K562 (cell line): ENCODE results near the gene SVBP. TPM values are rescaled to one million over a fixed set of nuclear protein-coding genes. Genes with fewer than 3 reads are reported as not detected.
"Not testable (repeated sequence)": the region's sequence is repeated elsewhere in the genome, so short reads cannot be mapped to it uniquely, and the experiment has no call there.

ENCODE experiments used
- ATAC-seq: fragments of 200-7000 bp; cut with Tn5 transposase; 3 replicates; pipeline ENCODE4 v1.9.1; 2020; ENCODE audit warnings: moderate library complexity
- BruUV-seq: library from RNA; stranded (reverse); fragments of 400-500 nt; replicated peaks from 2 replicates; lab custom pipeline; 2021; lab: Mats Ljungman, UMichigan
- CTCF ChIA-PET: fragments of 300-600 bp; formaldehyde crosslinking; extraction: SDS; loops from one replicate; lab custom pipeline; 2021; ENCODE audit warnings: low intra/inter-chr PET ratio; lab: Yijun Ruan, JAX
- POLR2A ChIA-PET: fragments of 300-600, 350-650 bp; sonication (Branson Sonifier 250); formaldehyde crosslinking; extraction: SDS; loops from one replicate; lab custom pipeline; 2021; ENCODE audit warnings: antibody characterized with exemption, inconsistent platforms; lab: Yijun Ruan, JAX
- DNase-seq, 4 experiments: peaks; one replicate each; pipeline versions ENCODE4 v3.0.0 to v3.0.0-alpha.2; 2011 to 2018; ENCODE audit warnings: low spot score in 3 of 4, mixed read lengths in 3 of 4; ENCODE audit errors: extremely low read depth in 1 of 4
- FAIRE-seq: peaks from 2 replicates; lab custom pipeline; 2011; peaks lifted over from hg19 to GRCh38; lab: Jason Lieb, UNC
- H2AFZ ChIP-seq: 2 replicates; pipeline ENCODE4 v1.6.0; 2011; ENCODE audit warnings: low read depth, low read length, control low read depth, inconsistent platforms
- H3K27ac ChIP-seq: fragments of 200-600 bp; 3 replicates; pipeline ENCODE4 v1.8.0; 2011; ENCODE audit warnings: low read depth, mild to moderate bottlenecking, control low read depth, inconsistent platforms, low read length, moderate library complexity, mixed read lengths; ENCODE audit errors: extremely low read depth
- H3K27me3 ChIP-seq, 2 experiments: fragments of 300-600 bp in 1 of 2; 2 replicates in 1 of 2; 3 replicates in 1 of 2; pipeline versions ENCODE4 v1.6.0 to v1.8.0; 2011; ENCODE audit warnings: inconsistent platforms in 2 of 2, low read length in 2 of 2, mild to moderate bottlenecking in 1 of 2, mixed read lengths in 1 of 2, moderate library complexity in 1 of 2; ENCODE audit not compliant: control insufficient read depth in 2 of 2, insufficient read depth in 2 of 2
- H3K36me3 ChIP-seq: fragments of 300-600 bp; 3 replicates; pipeline ENCODE4 v1.8.0; 2011; ENCODE audit warnings: mild to moderate bottlenecking, low read length, inconsistent platforms; ENCODE audit not compliant: control insufficient read depth, insufficient read depth
- H3K4me1 ChIP-seq, 2 experiments: fragments of 200-600 bp in 1 of 2; replicated peaks in 1 of 2; 2 replicates in 1 of 2; 3 replicates in 1 of 2; pipeline versions ENCODE4 v1.5.1 to v1.8.0; 2011; ENCODE audit warnings: inconsistent platforms in 2 of 2, low read length in 2 of 2, mild to moderate bottlenecking in 1 of 2, mixed read lengths in 1 of 2, moderate library complexity in 1 of 2; ENCODE audit not compliant: control insufficient read depth in 2 of 2, insufficient read depth in 2 of 2
- H3K4me2 ChIP-seq: 2 replicates; pipeline ENCODE4 v1.6.1; 2011; ENCODE audit warnings: low read length, control low read depth, inconsistent platforms, mixed read lengths; ENCODE audit not compliant: insufficient read depth
- H3K4me3 ChIP-seq: fragments of 200-600 bp; sonication (generic), shearing (Covaris generic); 2 replicates; pipeline ENCODE4 v1.5.1; 2016; ENCODE audit warnings: control low read depth, inconsistent platforms
- H3K79me2 ChIP-seq: fragments of 200-600 bp; 3 replicates; pipeline ENCODE4 v1.8.0; 2011; ENCODE audit warnings: low read length, inconsistent platforms; ENCODE audit not compliant: control insufficient read depth, insufficient read depth
- H3K9ac ChIP-seq, 2 experiments: 2 replicates each; pipeline versions ENCODE4 v1.6.0 to v1.6.1; 2011; ENCODE audit warnings: low read depth in 2 of 2, low read length in 2 of 2, control low read depth in 1 of 2, inconsistent platforms in 1 of 2, mild to moderate bottlenecking in 1 of 2, mixed read lengths in 1 of 2; ENCODE audit not compliant: insufficient read depth in 1 of 2
- H3K9me1 ChIP-seq: one replicate; pipeline ENCODE4 v1.6.0; 2011; ENCODE audit warnings: inconsistent platforms, mild to moderate bottlenecking, low read length, moderate library complexity; ENCODE audit not compliant: control insufficient read depth, insufficient read depth
- H3K9me3 ChIP-seq: replicated peaks from 2 replicates; pipeline ENCODE4 v1.5.1; 2011; ENCODE audit warnings: low read depth, low read length, inconsistent platforms; ENCODE audit not compliant: control insufficient read depth, insufficient read depth
- H4K20me1 ChIP-seq: replicated peaks from 2 replicates; pipeline ENCODE4 v1.6.1; 2011; ENCODE audit warnings: low read length, inconsistent platforms, mixed read lengths; ENCODE audit not compliant: control insufficient read depth, insufficient read depth
- ARID1B ChIP-seq: fragments of 450-650 bp; IDR thresholded peaks from 2 replicates; pipeline ENCODE4 v1.6.1; 2016; ENCODE audit warnings: antibody characterized with exemption, mild to moderate bottlenecking, inconsistent platforms
- ARNT ChIP-seq, 2 experiments: fragments of 450-650 bp; IDR thresholded peaks; 2 replicates each; pipeline ENCODE4 v1.6.1; 2016; ENCODE audit warnings: mild to moderate bottlenecking in 1 of 2
- CBFA2T2 ChIP-seq: fragments of 450-650 bp; conservative IDR thresholded peaks from 2 replicates; pipeline ENCODE4 v1.6.1; 2017; ENCODE audit warnings: mild to moderate bottlenecking
- CBX3 ChIP-seq, 2 experiments: IDR thresholded peaks; 1 replicate in 1 of 2; 2 replicates in 1 of 2; pipeline ENCODE4 v1.6.1; 2012; ENCODE audit warnings: inconsistent platforms in 2 of 2, low read length in 2 of 2, borderline replicate concordance in 1 of 2, control low read depth in 1 of 2
- HDAC1 ChIP-seq, 2 experiments: fragments of 450-650 bp; IDR thresholded peaks; 2 replicates each; pipeline ENCODE4 v1.6.1; 2016 to 2017; ENCODE audit warnings: inconsistent platforms in 1 of 2, mild to moderate bottlenecking in 1 of 2, moderate library complexity in 1 of 2
- KDM1A ChIP-seq, 2 experiments: fragments of 450-650 bp; IDR thresholded peaks; 2 replicates each; pipeline ENCODE4 v1.6.1; 2016; ENCODE audit warnings: mild to moderate bottlenecking in 2 of 2
- MEIS2 ChIP-seq: fragments of 450-650 bp; IDR thresholded peaks from 2 replicates; pipeline ENCODE4 v1.6.1; 2014; ENCODE audit warnings: mild to moderate bottlenecking; ENCODE audit not compliant: partially characterized antibody
- NFIC ChIP-seq: fragments of 450-650 bp; IDR thresholded peaks from 2 replicates; pipeline ENCODE4 v1.6.1; 2017; ENCODE audit warnings: mild to moderate bottlenecking, inconsistent platforms
- NR2C1 ChIP-seq, 2 experiments: fragments of 450-650 bp; IDR thresholded peaks; 2 replicates each; pipeline ENCODE4 v1.6.1; 2017; ENCODE audit warnings: mild to moderate bottlenecking in 2 of 2, antibody characterized with exemption in 1 of 2, inconsistent platforms in 1 of 2, missing compliant biosample characterization in 1 of 2, missing genetic modification characterization in 1 of 2
- SOX6 ChIP-seq: fragments of 450-650 bp; IDR thresholded peaks from 2 replicates; pipeline ENCODE4 v1.6.1; 2014; ENCODE audit warnings: mild to moderate bottlenecking
- TRIM24 ChIP-seq, 2 experiments: fragments of 450-650 bp; IDR thresholded peaks; 2 replicates each; pipeline ENCODE4 v1.6.1; 2016
- TRIM28 ChIP-seq: fragments of 450-650 bp; IDR thresholded peaks from 2 replicates; pipeline ENCODE4 v1.6.1; 2017
- WGBS: fragments of 100-300 bp; shearing (Covaris generic); methylation state at CpG from one replicate; pipeline ENCODE4 v1.1.6; 2016; ENCODE audit warnings: low coverage, mixed read lengths; ENCODE audit not compliant: insufficient coverage; ENCODE audit errors: missing lambda C conversion rate; 5-methylcytosine and 5-hydroxymethylcytosine counted together
- in situ Hi-C: fragments of 300-500 bp; cut with MboI; formaldehyde crosslinking; loops from 4 replicates; pipeline ENCODE4 v1.15.0; 2018; ENCODE audit warnings: inconsistent platforms, mixed read lengths
- intact Hi-C: fragments of 100-400 bp; cut with micrococcal nuclease; formaldehyde crosslinking; loops from 2 replicates; pipeline ENCODE4 v1.14.2; 2022
- polyA plus RNA-seq, 8 experiments: library from polyadenylated mRNA; depleted of rRNA in 4 of 8; stranded (reverse) in 5 of 8; unstranded in 3 of 8; fragments of >200 nt; fragmentation: Nextera tagmentation in 2 of 8; fragmentation: Illumina TruSeq in 1 of 8; extraction: Ambion mirVana in 2 of 8; extraction: Trizol in 1 of 8; gene quantifications; 2 replicates each; pipeline versions ENCODE4 v1.2.1 to v1.2.3, GENCODE V29; 2011 to 2014; ENCODE audit warnings: inconsistent platforms in 1 of 8, missing spikeins in 1 of 8
- total RNA-seq, 7 experiments: library from RNA; depleted of rRNA in 6 of 7; stranded (reverse); fragments of >200 nt in 6 of 7; fragmentation: Illumina TruSeq in 2 of 7; extraction: Trizol in 2 of 7; gene quantifications; 2 replicates each; pipeline versions ENCODE4 v1.2.1 to v1.2.3, GENCODE V29; 2011 to 2021; ENCODE audit warnings: low replicate concordance in 1 of 7
- TF ChIP-seq, protein P1 (sequence below): fragments of 450-650 bp; IDR thresholded peaks from 2 replicates; pipeline ENCODE4 v1.6.1; 2016
- TF ChIP-seq, protein P2 (sequence below): fragments of 450-650 bp; IDR thresholded peaks from 2 replicates; pipeline ENCODE4 v1.6.1; 2018; ENCODE audit warnings: mild to moderate bottlenecking, low read depth; ENCODE audit not compliant: partially characterized antibody

Gene SVBP
- total and polyA plus RNA-seq, 9 of the 15 experiments (the other 6 are each of a cell fraction or from before 2014, with no cell fraction given), result 31.7 to 49.7 (median 40.0) TPM

DNA sequence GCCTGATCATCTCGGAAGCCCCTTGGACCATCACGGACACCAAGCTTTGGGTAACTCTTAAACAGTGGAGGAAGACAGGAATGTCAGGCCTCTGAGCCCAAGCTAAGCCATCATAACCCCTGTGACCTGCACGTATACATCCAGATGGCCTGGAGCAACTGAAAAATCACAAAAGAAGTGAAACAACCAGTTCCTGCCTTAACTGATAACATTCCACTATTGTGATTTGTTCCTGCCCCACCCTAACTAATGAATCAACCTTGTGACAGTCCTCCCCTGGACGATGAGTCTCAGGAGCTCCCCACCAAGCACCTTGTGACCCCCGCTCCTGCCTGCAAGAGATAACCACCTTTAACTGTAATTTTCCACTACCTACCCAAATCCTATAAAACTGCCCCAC lies 42.2 kb upstream of the SVBP start (continued):
- TF ChIP-seq HDAC1 (IDR thresholded peaks at IDR 0.05) (peak in 1 of 2 experiments; percentile 67; a peak in 2 of 4 replicates), MEIS2 (peak; percentile 65), KDM1A (IDR thresholded peaks at IDR 0.05) (peak; percentile 96), CBX3 (IDR thresholded peaks at IDR 0.05; ENCODE audit: borderline replicate concordance in 1 of 2, low read length in 2 of 2) (peak in 1 of 2 experiments; percentile 51; a peak in 1 of 3 replicates), NFIC (0 out of 2 replicates have a peak, but pooled peaks have one; percentile 23), ARID1B (peak; percentile 53), CBFA2T2 (peak; percentile 74)
- TF ChIP-seq, protein P1, sequence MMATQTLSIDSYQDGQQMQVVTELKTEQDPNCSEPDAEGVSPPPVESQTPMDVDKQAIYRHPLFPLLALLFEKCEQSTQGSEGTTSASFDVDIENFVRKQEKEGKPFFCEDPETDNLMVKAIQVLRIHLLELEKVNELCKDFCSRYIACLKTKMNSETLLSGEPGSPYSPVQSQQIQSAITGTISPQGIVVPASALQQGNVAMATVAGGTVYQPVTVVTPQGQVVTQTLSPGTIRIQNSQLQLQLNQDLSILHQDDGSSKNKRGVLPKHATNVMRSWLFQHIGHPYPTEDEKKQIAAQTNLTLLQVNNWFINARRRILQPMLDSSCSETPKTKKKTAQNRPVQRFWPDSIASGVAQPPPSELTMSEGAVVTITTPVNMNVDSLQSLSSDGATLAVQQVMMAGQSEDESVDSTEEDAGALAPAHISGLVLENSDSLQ, result peak; percentile 46; the same call in 1 of the 2 replicates

- BruUV-seq; H3K79me2 ChIP-seq; CTCF ChIA-PET; DNase-seq; H3K9me1 ChIP-seq; H2AFZ ChIP-seq; H3K4me1 ChIP-seq; H3K4me3 ChIP-seq; H4K20me1 ChIP-seq; in situ Hi-C loops; ATAC-seq; H3K27ac ChIP-seq; intact Hi-C loops; H3K27me3 ChIP-seq; FAIRE-seq; H3K4me2 ChIP-seq; H3K9ac ChIP-seq; TF ChIP-seq NR2C1 (IDR thresholded peaks at IDR 0.05): not testable (repeated sequence)
- POLR2A ChIA-PET, result interaction anchor here (1.2 kb wide), 3 partner anchors 10 to 78 kb away, joined by 3 to 4 read pairs (median 4); partner anchors contain the start of gene ZNF691
- TF ChIP-seq ARNT (IDR thresholded peaks at IDR 0.05) (peak in 1 of 2 experiments; percentile 89; a peak in 2 of 4 replicates), TRIM24 (IDR thresholded peaks at IDR 0.05) (peak in 1 of 2 experiments; percentile 66; a peak in 2 of 4 replicates), TRIM28 (peak; percentile 84), SOX6 (peak; percentile 32; the same call in 1 of the 2 replicates), NR2C1 (tag; IDR thresholded peaks at IDR 0.05) (0 out of 2 replicates have a peak, but pooled peaks have one; percentile 23)
- TF ChIP-seq, protein P2, sequence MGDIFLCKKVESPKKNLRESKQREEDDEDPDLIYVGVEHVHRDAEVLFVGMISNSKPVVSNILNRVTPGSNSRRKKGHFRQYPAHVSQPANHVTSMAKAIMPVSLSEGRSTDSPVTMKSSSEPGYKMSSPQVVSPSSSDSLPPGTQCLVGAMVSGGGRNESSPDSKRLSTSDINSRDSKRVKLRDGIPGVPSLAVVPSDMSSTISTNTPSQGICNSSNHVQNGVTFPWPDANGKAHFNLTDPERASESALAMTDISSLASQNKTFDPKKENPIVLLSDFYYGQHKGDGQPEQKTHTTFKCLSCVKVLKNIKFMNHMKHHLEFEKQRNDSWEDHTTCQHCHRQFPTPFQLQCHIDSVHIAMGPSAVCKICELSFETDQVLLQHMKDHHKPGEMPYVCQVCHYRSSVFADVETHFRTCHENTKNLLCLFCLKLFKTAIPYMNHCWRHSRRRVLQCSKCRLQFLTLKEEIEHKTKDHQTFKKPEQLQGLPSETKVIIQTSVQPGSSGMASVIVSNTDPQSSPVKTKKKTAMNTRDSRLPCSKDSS, result peak; percentile 16
- 26% methylated on average over 3 of the region's 3 CpGs for WGBS
- Histone ChIP-seq H3K9me3 (peaks cover 21% of the 10 kb centered on the region), H3K36me3 (peaks cover 12% of the 10 kb centered on the region; the same call in 1 of the 3 replicates)
Observed at GRCh38 chr1:42856554-42856953, 39.4 kb upstream of the SVBP start.
